GM21526 (cell line): ENCODE data around the gene CCDC141.
"Not testable (repeated sequence)": the region's sequence is repeated elsewhere in the genome, so short reads cannot be mapped to it uniquely, and the experiment has no call there.

Experiments used
- ATAC-seq: cut with Tn5 transposase; IDR thresholded peaks from one replicate; pipeline ENCODE4 v1.9.1; 2021; ENCODE audit warnings: moderate library complexity; ENCODE audit not compliant: unreplicated experiment, low FRiP score

Gene CCDC141

GRCh38 chr2:178990533-178991241 lies 59.2 kb downstream of the CCDC141 start:
- peak; percentile 78 for ATAC-seq

GRCh38 chr2:178989424-178989823 lies 60.5 kb downstream of the CCDC141 start:
- ATAC-seq: not testable (repeated sequence)

GRCh38 chr2:178982652-178983051 lies 67.3 kb downstream of the CCDC141 start:
- ATAC-seq: not testable (repeated sequence)

- ATAC-seq: no peak
Observed at GRCh38 chr2:178980815-178981214, 69.1 kb downstream of the CCDC141 start.

- no peak for ATAC-seq
Observed at GRCh38 chr2:178978667-178979066, 71.3 kb downstream of the CCDC141 start.

- no peak for ATAC-seq
Observed at GRCh38 chr2:178976351-178976750, 73.6 kb downstream of the CCDC141 start.

GRCh38 chr2:178962805-178963433 lies 87.0 kb downstream of the CCDC141 start:
- ATAC-seq: no peak

GRCh38 chr2:178962152-178962551 lies 87.8 kb downstream of the CCDC141 start:
- no peak for ATAC-seq

- no peak for ATAC-seq
Observed at GRCh38 chr2:178954049-178954448, 95.9 kb downstream of the CCDC141 start.

GRCh38 chr2:178951266-178952006 lies 98.5 kb downstream of the CCDC141 start:
- no peak for ATAC-seq

GRCh38 chr2:178949584-178949983 lies 100.4 kb downstream of the CCDC141 start:
- peak; percentile 91 for ATAC-seq

GRCh38 chr2:178949151-178949550 lies 100.8 kb downstream of the CCDC141 start:
- no peak for ATAC-seq

- ATAC-seq: no peak
Observed at GRCh38 chr2:178947006-178947405, 102.9 kb downstream of the CCDC141 start.

GRCh38 chr2:178946494-178946893 lies 103.4 kb downstream of the CCDC141 start:
- no peak for ATAC-seq

- ATAC-seq: no peak
Observed at GRCh38 chr2:178943745-178944144, 106.2 kb downstream of the CCDC141 start.

- ATAC-seq: no peak
Observed at GRCh38 chr2:178934571-178934970, 115.4 kb downstream of the CCDC141 start.

GRCh38 chr2:178933493-178933892 lies 116.4 kb downstream of the CCDC141 start:
- no peak for ATAC-seq

GRCh38 chr2:178928077-178928476 lies 121.9 kb downstream of the CCDC141 start:
- peak; percentile 67 for ATAC-seq

- peak; percentile 54 for ATAC-seq
Observed at GRCh38 chr2:178927173-178927572, 122.8 kb downstream of the CCDC141 start.

GRCh38 chr2:178924817-178925216 lies 125.1 kb downstream of the CCDC141 start:
- no peak for ATAC-seq

GRCh38 chr2:178923546-178923945 lies 126.4 kb downstream of the CCDC141 start:
- ATAC-seq: no peak
